Measurements from ENCODE around the gene ANO1.

- TF ChIP-seq, protein P1, sequence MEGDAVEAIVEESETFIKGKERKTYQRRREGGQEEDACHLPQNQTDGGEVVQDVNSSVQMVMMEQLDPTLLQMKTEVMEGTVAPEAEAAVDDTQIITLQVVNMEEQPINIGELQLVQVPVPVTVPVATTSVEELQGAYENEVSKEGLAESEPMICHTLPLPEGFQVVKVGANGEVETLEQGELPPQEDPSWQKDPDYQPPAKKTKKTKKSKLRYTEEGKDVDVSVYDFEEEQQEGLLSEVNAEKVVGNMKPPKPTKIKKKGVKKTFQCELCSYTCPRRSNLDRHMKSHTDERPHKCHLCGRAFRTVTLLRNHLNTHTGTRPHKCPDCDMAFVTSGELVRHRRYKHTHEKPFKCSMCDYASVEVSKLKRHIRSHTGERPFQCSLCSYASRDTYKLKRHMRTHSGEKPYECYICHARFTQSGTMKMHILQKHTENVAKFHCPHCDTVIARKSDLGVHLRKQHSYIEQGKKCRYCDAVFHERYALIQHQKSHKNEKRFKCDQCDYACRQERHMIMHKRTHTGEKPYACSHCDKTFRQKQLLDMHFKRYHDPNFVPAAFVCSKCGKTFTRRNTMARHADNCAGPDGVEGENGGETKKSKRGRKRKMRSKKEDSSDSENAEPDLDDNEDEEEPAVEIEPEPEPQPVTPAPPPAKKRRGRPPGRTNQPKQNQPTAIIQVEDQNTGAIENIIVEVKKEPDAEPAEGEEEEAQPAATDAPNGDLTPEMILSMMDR (optimal IDR thresholded peaks at IDR 0.05 in 1 of 3, IDR thresholded peaks at IDR 0.05 in 1 of 3, conservative IDR thresholded peaks at IDR 0.05 in 1 of 3; ENCODE audit: extremely low read depth in 1 of 3, insufficient read depth in 2 of 3, low read length in 3 of 3) = no peak
- TF ChIP-seq EZH2 (IDR thresholded peaks at IDR 0.05; ENCODE audit: low read length) = no peak
Observed at GRCh38 chr11:70145841-70146240, 67.7 kb downstream of the ANO1 start.

Measured in keratinocyte (primary cell).